GM12878 (cell line): ENCODE data around the gene TEFM. TPM values are rescaled to one million over a fixed set of nuclear protein-coding genes. Genes with fewer than 3 reads are reported as not detected.

ENCODE experiments used
- ATAC-seq: fragments of 200-7000 bp; cut with Tn5 transposase; 3 replicates; pipeline ENCODE4 v1.9.1; 2020; ENCODE audit warnings: mild to moderate bottlenecking, moderate library complexity
- BruUV-seq: library from RNA; stranded (reverse); fragments of 400-500 nt; replicated peaks from 2 replicates; lab custom pipeline; 2021; lab: Mats Ljungman, UMichigan
- CTCF ChIA-PET: fragments of 300-600 bp; sonication (Branson Sonifier 250); formaldehyde crosslinking; extraction: SDS; loops from one replicate; lab custom pipeline; 2021; ENCODE audit warnings: inconsistent platforms; lab: Yijun Ruan, JAX
- POLR2A ChIA-PET: fragments of 350-600 bp; formaldehyde crosslinking; extraction: SDS; loops from one replicate; lab custom pipeline; 2021; ENCODE audit warnings: inconsistent platforms; lab: Charles Lee
- RAD21 ChIA-PET: fragments of 300-600 bp; sonication (Branson Sonifier 250); formaldehyde crosslinking; loops from one replicate; lab custom pipeline; 2023; ENCODE audit warnings: antibody characterized with exemption; ENCODE audit not compliant: unreplicated experiment; lab: Charles Lee
- SMC1A ChIA-PET: fragments of 300-600 bp; sonication (Branson Sonifier 250); formaldehyde crosslinking; loops from one replicate; lab custom pipeline; 2023; ENCODE audit not compliant: unreplicated experiment, uncharacterized antibody; lab: Charles Lee
- DNase-seq: peaks from one replicate; pipeline ENCODE4 v3.0.0-alpha.2; 2011; ENCODE audit warnings: low read depth, low spot score
- FAIRE-seq: peaks from 3 replicates; lab custom pipeline; 2011; peaks lifted over from hg19 to GRCh38; lab: Jason Lieb, UNC
- H2AFZ ChIP-seq: 2 replicates; pipeline ENCODE4 v1.6.0; 2011; ENCODE audit warnings: low read depth, low read length, control low read depth; ENCODE audit not compliant: control insufficient read depth
- H3K27ac ChIP-seq: 2 replicates; pipeline ENCODE4 v1.5.1; 2011; ENCODE audit warnings: control low read depth; ENCODE audit not compliant: control insufficient read depth, insufficient read depth
- H3K27me3 ChIP-seq, 2 experiments: replicated peaks in 1 of 2; 2 replicates each; pipeline versions ENCODE4 v1.6.0 to v1.6.1; 2011; ENCODE audit warnings: low read length in 1 of 2; ENCODE audit not compliant: control insufficient read depth in 2 of 2, insufficient read depth in 2 of 2
- H3K36me3 ChIP-seq, 2 experiments: 2 replicates each; pipeline ENCODE4 v1.5.1; 2011; ENCODE audit warnings: low read length in 1 of 2; ENCODE audit not compliant: control insufficient read depth in 2 of 2, insufficient read depth in 2 of 2
- H3K4me1 ChIP-seq: 2 replicates; pipeline ENCODE4 v1.6.1; 2011; ENCODE audit warnings: mild to moderate bottlenecking, low read length, moderate library complexity, mixed read lengths; ENCODE audit not compliant: control insufficient read depth, insufficient read depth
- H3K4me2 ChIP-seq: 2 replicates; pipeline ENCODE4 v1.6.0; 2011; ENCODE audit warnings: control low read depth; ENCODE audit not compliant: control insufficient read depth, insufficient read depth
- H3K4me3 ChIP-seq: fragments of 200-600 bp; sonication (generic); 2 replicates; pipeline ENCODE4 v1.5.1; 2016
- H3K79me2 ChIP-seq: 2 replicates; pipeline ENCODE4 v1.6.0; 2011; ENCODE audit warnings: low read length; ENCODE audit not compliant: control insufficient read depth, insufficient read depth
- H3K9ac ChIP-seq: 2 replicates; pipeline ENCODE4 v1.8.0; 2011; ENCODE audit warnings: low read length, control low read depth, mixed read lengths; ENCODE audit not compliant: control insufficient read depth, insufficient read depth
- H3K9me3 ChIP-seq: replicated peaks from 3 replicates; pipeline ENCODE4 v1.5.1; 2011; ENCODE audit warnings: mild to moderate bottlenecking, low read length; ENCODE audit not compliant: control insufficient read depth, insufficient read depth
- H4K20me1 ChIP-seq: 2 replicates; pipeline ENCODE4 v1.6.0; 2011; ENCODE audit not compliant: control insufficient read depth, insufficient read depth
- CHD4 ChIP-seq: fragments of 200-600 bp; sonication (generic); IDR thresholded peaks from 2 replicates; pipeline ENCODE4 v1.6.1; 2016; ENCODE audit warnings: mild to moderate bottlenecking
- CREM ChIP-seq: IDR thresholded peaks from 2 replicates; pipeline ENCODE4 v1.6.1; 2014; ENCODE audit warnings: antibody characterized with exemption, low read depth
- ESRRA ChIP-seq: IDR thresholded peaks from 2 replicates; pipeline ENCODE4 v1.6.1; 2012; ENCODE audit warnings: mild to moderate bottlenecking, low read length, improper control_type of control experiment
- HDAC2 ChIP-seq: fragments of 200-600 bp; sonication (generic); IDR thresholded peaks from 2 replicates; pipeline ENCODE4 v1.6.1; 2017
- IRF4 ChIP-seq: IDR thresholded peaks from 2 replicates; pipeline ENCODE4 v1.6.1; 2011; ENCODE audit warnings: low read depth, low read length
- SMC3 ChIP-seq: IDR thresholded peaks from 2 replicates; pipeline ENCODE4 v1.6.1; 2011; ENCODE audit warnings: low read length, improper control_type of control experiment, borderline replicate concordance
- SPI1 ChIP-seq: IDR thresholded peaks from 2 replicates; pipeline ENCODE4 v1.6.1; 2011; ENCODE audit warnings: low read depth, mild to moderate bottlenecking, low read length, moderate library complexity, borderline replicate concordance; ENCODE audit not compliant: insufficient read depth
- ZNF207 ChIP-seq: fragments of 450-650 bp; IDR thresholded peaks from 2 replicates; pipeline ENCODE4 v1.6.1; 2014; ENCODE audit warnings: antibody characterized with exemption, mild to moderate bottlenecking, borderline replicate concordance
- in situ Hi-C: fragments of 300-500 bp; cut with MboI; formaldehyde crosslinking; loops from 9 replicates; pipeline ENCODE4 v1.14.3; 2018; ENCODE audit warnings: mixed read lengths
- intact Hi-C: fragments of 100-400 bp; cut with micrococcal nuclease; formaldehyde crosslinking; loops from one replicate; pipeline ENCODE4 v1.14.2; 2022; ENCODE audit not compliant: unreplicated experiment
- polyA plus RNA-seq, 11 experiments: library from polyadenylated mRNA; depleted of rRNA in 4 of 11; unstranded in 6 of 11; stranded (reverse) in 5 of 11; fragments of >200 nt; fragmentation: Nextera tagmentation in 4 of 11; fragmentation: Illumina TruSeq in 1 of 11; extraction: Ambion mirVana in 4 of 11; extraction: Trizol in 1 of 11; gene quantifications; 1 replicate in 1 of 11; 2 replicates in 10 of 11; pipeline versions ENCODE4 v1.2.1 to v1.2.3, GENCODE V29; 2011 to 2016; ENCODE audit warnings: inconsistent platforms in 2 of 11, missing spikeins in 2 of 11, low read depth in 1 of 11
- total RNA-seq, 4 experiments: library from RNA; depleted of rRNA in 3 of 4; stranded (reverse); fragments of >200 nt in 3 of 4; fragmentation: Illumina TruSeq in 1 of 4; extraction: Trizol in 1 of 4; gene quantifications; 2 replicates each; pipeline versions ENCODE4 v1.2.1 to v1.2.3, GENCODE V29; 2013 to 2021
- TF ChIP-seq, protein P1 (sequence below): IDR thresholded peaks from 2 replicates; pipeline ENCODE4 v1.6.1; 2012; ENCODE audit warnings: low read depth, low read length, improper control_type of control experiment
- TF ChIP-seq, protein P2 (sequence below): IDR thresholded peaks from 2 replicates; pipeline ENCODE4 v1.6.1; 2012; ENCODE audit warnings: low read depth, low read length, improper control_type of control experiment
- TF ChIP-seq, protein P3 (sequence below), 3 experiments: IDR thresholded peaks in 2 of 3; conservative IDR thresholded peaks in 1 of 3; 2 replicates each; pipeline ENCODE4 v1.5.1; 2011; ENCODE audit warnings: low read depth in 3 of 3, low read length in 3 of 3, mild to moderate bottlenecking in 3 of 3, control low read depth in 2 of 3, moderate library complexity in 2 of 3, inconsistent platforms in 1 of 3, mixed read lengths in 1 of 3; ENCODE audit not compliant: control insufficient read depth in 2 of 3, insufficient read depth in 1 of 3; ENCODE audit errors: extremely low read depth in 1 of 3
- TF ChIP-seq, protein P4 (sequence below): fragments of 450-650 bp; IDR thresholded peaks from 2 replicates; pipeline ENCODE4 v1.6.1; 2017; ENCODE audit warnings: low read depth, mild to moderate bottlenecking, moderate library complexity
- TF ChIP-seq, protein P5 (sequence below): IDR thresholded peaks from 2 replicates; pipeline ENCODE4 v1.6.1; 2012; ENCODE audit warnings: improper control_type of control experiment, low read depth, low read length; ENCODE audit not compliant: insufficient replicate concordance

TEFM gene
- total and polyA plus RNA-seq, 10 of the 15 experiments (the other 5 are each of a cell fraction or from before 2014, with no cell fraction given) = 11.5 to 57.1 (median 28.6) TPM

DNA sequence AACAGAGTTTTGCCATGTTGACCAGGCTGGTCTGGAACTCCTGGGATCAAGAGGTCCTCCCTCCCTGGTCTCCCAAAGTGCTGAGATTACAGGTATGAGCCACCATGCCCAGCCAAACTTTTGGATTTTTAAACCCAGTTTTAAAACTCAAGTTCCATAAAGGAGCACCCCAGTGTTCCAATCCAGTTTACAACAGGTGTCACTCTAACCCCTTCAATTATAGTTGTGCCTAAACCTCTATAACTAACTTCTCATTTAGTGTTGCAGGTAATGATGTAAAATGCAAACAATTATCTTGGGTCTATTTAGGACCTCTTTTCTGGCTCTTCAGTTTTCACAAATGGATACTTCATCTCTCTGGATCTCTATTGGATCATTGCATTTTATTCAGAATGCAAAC lies 7.9 kb upstream of the TEFM start:
- peaks cover under 1% of the 10 kb centered on the region; the same call in 1 of the 2 replicates for H3K4me1 ChIP-seq
- intact Hi-C loops (no loop called here), in situ Hi-C loops (loop anchor here (10.0 kb wide), 1 partner anchor 301 kb away; no protein-coding TSS in a partner anchor)
- H3K9ac ChIP-seq = no peak overlapping the region
- no peaks in the 10 kb centered on the region for H3K79me2 ChIP-seq
- no TSS peak for BruUV-seq
- no peaks in the 10 kb centered on the region for H3K9me3 ChIP-seq
- no peak overlapping the region for H3K27ac ChIP-seq
- ChIA-PET RAD21 (no interaction called here), POLR2A (no interaction called here), CTCF (interaction anchor here (1.5 to 1.8 kb wide), 2 partner anchors 15 to 303 kb away, joined by 3 to 6 read pairs; no protein-coding TSS in a partner anchor), SMC1A (no interaction called here)
- no peak overlapping the region for H3K4me2 ChIP-seq
- H2AFZ ChIP-seq = no peak overlapping the region
- H3K27me3 ChIP-seq = no peaks in the 10 kb centered on the region; a peak in 1 of 4 replicates
- no peaks in the 10 kb centered on the region for H3K36me3 ChIP-seq
- ATAC-seq = no peak
- H3K4me3 ChIP-seq = no peak overlapping the region
- no peaks in the 10 kb centered on the region for H4K20me1 ChIP-seq
- FAIRE-seq = no peak
- no peak for DNase-seq
- no peak for TF ChIP-seq SPI1
- TF ChIP-seq, protein P1, sequence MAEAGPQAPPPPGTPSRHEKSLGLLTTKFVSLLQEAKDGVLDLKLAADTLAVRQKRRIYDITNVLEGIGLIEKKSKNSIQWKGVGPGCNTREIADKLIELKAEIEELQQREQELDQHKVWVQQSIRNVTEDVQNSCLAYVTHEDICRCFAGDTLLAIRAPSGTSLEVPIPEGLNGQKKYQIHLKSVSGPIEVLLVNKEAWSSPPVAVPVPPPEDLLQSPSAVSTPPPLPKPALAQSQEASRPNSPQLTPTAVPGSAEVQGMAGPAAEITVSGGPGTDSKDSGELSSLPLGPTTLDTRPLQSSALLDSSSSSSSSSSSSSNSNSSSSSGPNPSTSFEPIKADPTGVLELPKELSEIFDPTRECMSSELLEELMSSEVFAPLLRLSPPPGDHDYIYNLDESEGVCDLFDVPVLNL = no peak
- TF ChIP-seq, protein P2, sequence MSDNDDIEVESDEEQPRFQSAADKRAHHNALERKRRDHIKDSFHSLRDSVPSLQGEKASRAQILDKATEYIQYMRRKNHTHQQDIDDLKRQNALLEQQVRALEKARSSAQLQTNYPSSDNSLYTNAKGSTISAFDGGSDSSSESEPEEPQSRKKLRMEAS = no peak
- TF ChIP-seq, protein P3, sequence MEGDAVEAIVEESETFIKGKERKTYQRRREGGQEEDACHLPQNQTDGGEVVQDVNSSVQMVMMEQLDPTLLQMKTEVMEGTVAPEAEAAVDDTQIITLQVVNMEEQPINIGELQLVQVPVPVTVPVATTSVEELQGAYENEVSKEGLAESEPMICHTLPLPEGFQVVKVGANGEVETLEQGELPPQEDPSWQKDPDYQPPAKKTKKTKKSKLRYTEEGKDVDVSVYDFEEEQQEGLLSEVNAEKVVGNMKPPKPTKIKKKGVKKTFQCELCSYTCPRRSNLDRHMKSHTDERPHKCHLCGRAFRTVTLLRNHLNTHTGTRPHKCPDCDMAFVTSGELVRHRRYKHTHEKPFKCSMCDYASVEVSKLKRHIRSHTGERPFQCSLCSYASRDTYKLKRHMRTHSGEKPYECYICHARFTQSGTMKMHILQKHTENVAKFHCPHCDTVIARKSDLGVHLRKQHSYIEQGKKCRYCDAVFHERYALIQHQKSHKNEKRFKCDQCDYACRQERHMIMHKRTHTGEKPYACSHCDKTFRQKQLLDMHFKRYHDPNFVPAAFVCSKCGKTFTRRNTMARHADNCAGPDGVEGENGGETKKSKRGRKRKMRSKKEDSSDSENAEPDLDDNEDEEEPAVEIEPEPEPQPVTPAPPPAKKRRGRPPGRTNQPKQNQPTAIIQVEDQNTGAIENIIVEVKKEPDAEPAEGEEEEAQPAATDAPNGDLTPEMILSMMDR (IDR thresholded peaks at IDR 0.05 in 2 of 3, conservative IDR thresholded peaks at IDR 0.05 in 1 of 3; ENCODE audit: control insufficient read depth in 2 of 3, extremely low read depth in 1 of 3, insufficient read depth in 1 of 3, low read depth in 3 of 3, low read length in 3 of 3) = peak in 1 of 3 experiments; percentile 36; a peak in 1 of 6 replicates
- TF ChIP-seq SMC3 = peak; percentile 22; the same call in 1 of the 2 replicates
- TF ChIP-seq ESRRA = no peak
- TF ChIP-seq, protein P4, sequence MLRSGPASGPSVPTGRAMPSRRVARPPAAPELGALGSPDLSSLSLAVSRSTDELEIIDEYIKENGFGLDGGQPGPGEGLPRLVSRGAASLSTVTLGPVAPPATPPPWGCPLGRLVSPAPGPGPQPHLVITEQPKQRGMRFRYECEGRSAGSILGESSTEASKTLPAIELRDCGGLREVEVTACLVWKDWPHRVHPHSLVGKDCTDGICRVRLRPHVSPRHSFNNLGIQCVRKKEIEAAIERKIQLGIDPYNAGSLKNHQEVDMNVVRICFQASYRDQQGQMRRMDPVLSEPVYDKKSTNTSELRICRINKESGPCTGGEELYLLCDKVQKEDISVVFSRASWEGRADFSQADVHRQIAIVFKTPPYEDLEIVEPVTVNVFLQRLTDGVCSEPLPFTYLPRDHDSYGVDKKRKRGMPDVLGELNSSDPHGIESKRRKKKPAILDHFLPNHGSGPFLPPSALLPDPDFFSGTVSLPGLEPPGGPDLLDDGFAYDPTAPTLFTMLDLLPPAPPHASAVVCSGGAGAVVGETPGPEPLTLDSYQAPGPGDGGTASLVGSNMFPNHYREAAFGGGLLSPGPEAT = no peak
- TF ChIP-seq HDAC2 = no peak
- TF ChIP-seq, protein P5, sequence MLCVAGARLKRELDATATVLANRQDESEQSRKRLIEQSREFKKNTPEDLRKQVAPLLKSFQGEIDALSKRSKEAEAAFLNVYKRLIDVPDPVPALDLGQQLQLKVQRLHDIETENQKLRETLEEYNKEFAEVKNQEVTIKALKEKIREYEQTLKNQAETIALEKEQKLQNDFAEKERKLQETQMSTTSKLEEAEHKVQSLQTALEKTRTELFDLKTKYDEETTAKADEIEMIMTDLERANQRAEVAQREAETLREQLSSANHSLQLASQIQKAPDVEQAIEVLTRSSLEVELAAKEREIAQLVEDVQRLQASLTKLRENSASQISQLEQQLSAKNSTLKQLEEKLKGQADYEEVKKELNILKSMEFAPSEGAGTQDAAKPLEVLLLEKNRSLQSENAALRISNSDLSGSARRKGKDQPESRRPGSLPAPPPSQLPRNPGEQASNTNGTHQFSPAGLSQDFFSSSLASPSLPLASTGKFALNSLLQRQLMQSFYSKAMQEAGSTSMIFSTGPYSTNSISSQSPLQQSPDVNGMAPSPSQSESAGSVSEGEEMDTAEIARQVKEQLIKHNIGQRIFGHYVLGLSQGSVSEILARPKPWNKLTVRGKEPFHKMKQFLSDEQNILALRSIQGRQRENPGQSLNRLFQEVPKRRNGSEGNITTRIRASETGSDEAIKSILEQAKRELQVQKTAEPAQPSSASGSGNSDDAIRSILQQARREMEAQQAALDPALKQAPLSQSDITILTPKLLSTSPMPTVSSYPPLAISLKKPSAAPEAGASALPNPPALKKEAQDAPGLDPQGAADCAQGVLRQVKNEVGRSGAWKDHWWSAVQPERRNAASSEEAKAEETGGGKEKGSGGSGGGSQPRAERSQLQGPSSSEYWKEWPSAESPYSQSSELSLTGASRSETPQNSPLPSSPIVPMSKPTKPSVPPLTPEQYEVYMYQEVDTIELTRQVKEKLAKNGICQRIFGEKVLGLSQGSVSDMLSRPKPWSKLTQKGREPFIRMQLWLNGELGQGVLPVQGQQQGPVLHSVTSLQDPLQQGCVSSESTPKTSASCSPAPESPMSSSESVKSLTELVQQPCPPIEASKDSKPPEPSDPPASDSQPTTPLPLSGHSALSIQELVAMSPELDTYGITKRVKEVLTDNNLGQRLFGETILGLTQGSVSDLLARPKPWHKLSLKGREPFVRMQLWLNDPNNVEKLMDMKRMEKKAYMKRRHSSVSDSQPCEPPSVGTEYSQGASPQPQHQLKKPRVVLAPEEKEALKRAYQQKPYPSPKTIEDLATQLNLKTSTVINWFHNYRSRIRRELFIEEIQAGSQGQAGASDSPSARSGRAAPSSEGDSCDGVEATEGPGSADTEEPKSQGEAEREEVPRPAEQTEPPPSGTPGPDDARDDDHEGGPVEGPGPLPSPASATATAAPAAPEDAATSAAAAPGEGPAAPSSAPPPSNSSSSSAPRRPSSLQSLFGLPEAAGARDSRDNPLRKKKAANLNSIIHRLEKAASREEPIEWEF = no peak
- no peak for TF ChIP-seq ZNF207
- no peak for TF ChIP-seq CHD4
- no peak for TF ChIP-seq IRF4
- no peak for TF ChIP-seq CREM
